Spinal cord (tissue), 10 donors: ENCODE results near the gene PPP1R37. TPM values are rescaled to one million over a fixed set of nuclear protein-coding genes. Genes with fewer than 3 reads are reported as not detected.
"Not testable (repeated sequence)": the region's sequence is repeated elsewhere in the genome, so short reads cannot be mapped to it uniquely, and the experiment has no call there.

ENCODE experiments used
- DNase-seq, 6 donors: peaks; one replicate each; pipeline versions ENCODE4 v3.0.0 to v3.0.0-alpha.2; 2013 to 2015; ENCODE audit warnings: low spot score in 6 of 6, low read depth in 4 of 6
- H3K27ac ChIP-seq: one replicate; pipeline ENCODE4 v1.5.1; 2013; ENCODE audit warnings: low read depth, low read length, control low read depth
- H3K27me3 ChIP-seq: one replicate; pipeline ENCODE4 v1.6.1; 2013; ENCODE audit warnings: low read length; ENCODE audit not compliant: control insufficient read depth, insufficient read depth
- H3K36me3 ChIP-seq: one replicate; pipeline ENCODE4 v1.6.1; 2013; ENCODE audit warnings: low read length; ENCODE audit not compliant: control insufficient read depth, insufficient read depth
- H3K4me1 ChIP-seq: one replicate; pipeline ENCODE4 v1.6.1; 2013; ENCODE audit warnings: low read length; ENCODE audit not compliant: control insufficient read depth, insufficient read depth
- H3K4me3 ChIP-seq: one replicate; pipeline ENCODE4 v1.5.1; 2013; ENCODE audit warnings: low read depth, low read length, control low read depth
- H3K9me3 ChIP-seq: one replicate; pipeline ENCODE4 v1.6.1; 2013; ENCODE audit warnings: low read length; ENCODE audit not compliant: control insufficient read depth, insufficient read depth
- WGBS: methylation state at CpG from one replicate; pipeline ENCODE4 v1.1.5; 2013; ENCODE audit warnings: missing lambda C conversion rate; ENCODE audit not compliant: insufficient coverage; 5-methylcytosine and 5-hydroxymethylcytosine counted together
- polyA plus RNA-seq, 2 donors: library from polyadenylated mRNA; unstranded; fragments of 120-200 nt; gene quantifications; one replicate each; pipeline ENCODE4 v1.2.1, GENCODE V29; 2013; ENCODE audit not compliant: insufficient read length in 2 of 2
- total RNA-seq, 2 donors: library from RNA; depleted of rRNA in 1 of 2; stranded (reverse); fragments of 120-200 nt in 1 of 2; fragments of >200 nt in 1 of 2; gene quantifications; one replicate each; pipeline versions ENCODE4 v1.2.3 to v1.2.4, GENCODE V29; 2013 to 2014
- donor health status: healthy.

PPP1R37 gene
- total and polyA plus RNA-seq, 4 donors = 14.4 to 39.6 (median 31.5) TPM

- Histone ChIP-seq H3K4me3 (no peak overlapping the region), H3K4me1 (peaks cover 74% of the 10 kb centered on the region), H3K9me3 (no peaks in the 10 kb centered on the region), H3K36me3 (peaks cover 44% of the 10 kb centered on the region), H3K27ac (no peak overlapping the region), H3K27me3 (no peaks in the 10 kb centered on the region)
- DNase-seq = no peak
- WGBS = 95% methylated on average over 8 of the region's 8 CpGs
Measured at GRCh38 chr19:45101806-45102205, 8.8 kb downstream of the PPP1R37 start.

GRCh38 chr19:45102481-45102880 is 9.5 kb downstream of the PPP1R37 start:
- H3K4me3 ChIP-seq = no peak overlapping the region
- WGBS = 98% methylated on average over 5 of the region's 7 CpGs

GRCh38 chr19:45103156-45103507 is 10.2 kb downstream of the PPP1R37 start:
- H3K4me1 ChIP-seq = peaks cover 60% of the 10 kb centered on the region
- no peak overlapping the region for H3K27ac ChIP-seq
- DNase-seq = peak in 1 of 6 donors; percentile 31
- peaks cover 31% of the 10 kb centered on the region for H3K36me3 ChIP-seq
- H3K9me3 ChIP-seq = no peaks in the 10 kb centered on the region
- 19% methylated on average over 6 of the region's 15 CpGs for WGBS
- no peaks in the 10 kb centered on the region for H3K27me3 ChIP-seq
- H3K4me3 ChIP-seq = no peak overlapping the region

More at GRCh38 chr19:45102481-45102880, 9.5 kb downstream of the PPP1R37 start:
- no peaks in the 10 kb centered on the region for H3K27me3 ChIP-seq
- H3K9me3 ChIP-seq = no peaks in the 10 kb centered on the region
- DNase-seq = no peak
- H3K27ac ChIP-seq = no peak overlapping the region
- peaks cover 67% of the 10 kb centered on the region for H3K4me1 ChIP-seq
- peaks cover 37% of the 10 kb centered on the region for H3K36me3 ChIP-seq

GRCh38 chr19:45103508-45104319 is 10.7 kb downstream of the PPP1R37 start:
- 22% methylated on average over 26 of the region's 26 CpGs for WGBS
- Histone ChIP-seq H3K4me3 (no peak overlapping the region), H3K27ac (no peak overlapping the region), H3K9me3 (no peaks in the 10 kb centered on the region), H3K27me3 (no peaks in the 10 kb centered on the region), H3K36me3 (peaks cover 30% of the 10 kb centered on the region), H3K4me1 (peaks cover 55% of the 10 kb centered on the region)
- DNase-seq = peak in 2 of 6 donors; percentile 29 to 33

- no peak for DNase-seq
- Histone ChIP-seq H3K36me3 (peaks cover 29% of the 10 kb centered on the region), H3K27ac (no peak overlapping the region), H3K9me3 (no peaks in the 10 kb centered on the region), H3K27me3 (no peaks in the 10 kb centered on the region), H3K4me1 (peaks cover 46% of the 10 kb centered on the region), H3K4me3 (no peak overlapping the region)
- 91% methylated on average over 15 of the region's 16 CpGs for WGBS
Measured at GRCh38 chr19:45104658-45105349, 11.8 kb downstream of the PPP1R37 start.

GRCh38 chr19:45106363-45106762 is 13.4 kb downstream of the PPP1R37 start:
- peaks cover 30% of the 10 kb centered on the region for H3K4me1 ChIP-seq
- not testable (repeated sequence) for H3K4me3 ChIP-seq, H3K27me3 ChIP-seq, H3K9me3 ChIP-seq, H3K27ac ChIP-seq, DNase-seq
- H3K36me3 ChIP-seq = peaks cover 18% of the 10 kb centered on the region
- WGBS = 93% methylated on average over 5 of the region's 11 CpGs

- no peak overlapping the region for H3K27ac ChIP-seq
- WGBS = 89% methylated on average over 4 of the region's 12 CpGs
Measured at GRCh38 chr19:45107621-45108150, 14.7 kb downstream of the PPP1R37 start.

GRCh38 chr19:45110851-45111266 is 17.9 kb downstream of the PPP1R37 start:
- Histone ChIP-seq H3K27ac (no peak overlapping the region), H3K27me3 (no peaks in the 10 kb centered on the region)

More at GRCh38 chr19:45107621-45108150, 14.7 kb downstream of the PPP1R37 start:
- H3K4me3 ChIP-seq = no peak overlapping the region
- H3K27me3 ChIP-seq = no peaks in the 10 kb centered on the region
- H3K36me3 ChIP-seq = peaks cover 13% of the 10 kb centered on the region
- DNase-seq = peak in 1 of 6 donors; percentile 22
- H3K9me3 ChIP-seq = no peaks in the 10 kb centered on the region
- H3K4me1 ChIP-seq = peaks cover 23% of the 10 kb centered on the region

GRCh38 chr19:45112111-45112827 is 19.3 kb downstream of the PPP1R37 start:
- 97% methylated on average over 7 of the region's 11 CpGs for WGBS
- Histone ChIP-seq H3K9me3 (no peaks in the 10 kb centered on the region), H3K36me3 (peaks cover 17% of the 10 kb centered on the region), H3K4me1 (peaks cover 15% of the 10 kb centered on the region), H3K27ac (no peak overlapping the region), H3K27me3 (no peaks in the 10 kb centered on the region), H3K4me3 (no peak overlapping the region)
- no peak for DNase-seq

More at GRCh38 chr19:45110851-45111266, 17.9 kb downstream of the PPP1R37 start:
- no peaks in the 10 kb centered on the region for H3K9me3 ChIP-seq
- H3K4me1 ChIP-seq = peaks cover 8% of the 10 kb centered on the region
- no peak for DNase-seq
- H3K36me3 ChIP-seq = peaks cover 12% of the 10 kb centered on the region
- H3K4me3 ChIP-seq = no peak overlapping the region
- WGBS = 79% methylated on average over 5 of the region's 5 CpGs
